HCT116 (cell line): Measurements from ENCODE around the gene ETS1. TPM values are rescaled to one million over a fixed set of nuclear protein-coding genes. Genes with fewer than 3 reads are reported as not detected.
A peak's percentile ranks its signal among the peaks of the same experiment; 100 is the strongest.

Experiments used
- ATAC-seq: fragments of 200-7000 bp; cut with Tn5 transposase; 2 replicates; pipeline ENCODE4 v1.9.1; 2020; ENCODE audit warnings: mild to moderate bottlenecking, moderate library complexity
- BruUV-seq: library from RNA; stranded (reverse); fragments of 400-500 nt; replicated peaks from 2 replicates; lab custom pipeline; 2021; lab: Mats Ljungman, UMichigan
- CTCF ChIA-PET: fragments of 300-600 bp; sonication (Branson Sonifier 250); formaldehyde crosslinking; loops from one replicate; lab custom pipeline; 2021; ENCODE audit warnings: antibody characterized with exemption; lab: Charles Lee
- POLR2A ChIA-PET: fragments of 300-600, 350-600 bp; sonication (Branson Sonifier 250); formaldehyde crosslinking; loops from one replicate; lab custom pipeline; 2021; ENCODE audit warnings: antibody characterized with exemption; lab: Charles Lee
- RAD21 ChIA-PET, 2 experiments: fragments of 300-600 bp; sonication (Branson Sonifier 250); formaldehyde crosslinking; loops; one replicate each; lab custom pipeline; 2023; ENCODE audit warnings: low total read pairs in 2 of 2; ENCODE audit not compliant: uncharacterized antibody in 2 of 2, unreplicated experiment in 2 of 2, low non-redundant PET in 1 of 2; lab: Charles Lee
- DNase-seq: peaks from one replicate; pipeline ENCODE4 v3.0.0-alpha.2; 2010; ENCODE audit warnings: low read depth, low spot score
- H2AFZ ChIP-seq: fragments of 200-600 bp; shearing (Covaris generic), sonication (generic); 2 replicates; pipeline ENCODE4 v1.6.1; 2017; ENCODE audit warnings: low read depth, mixed run types, mixed read lengths, antibody characterized with exemption, low read length; ENCODE audit not compliant: poor library complexity, severe bottlenecking
- H3K27ac ChIP-seq: 2 replicates; pipeline ENCODE4 v1.5.1; 2012; ENCODE audit warnings: low read depth, low read length
- H3K27me3 ChIP-seq: fragments of 200-600 bp; sonication (generic); 2 replicates; pipeline ENCODE4 v1.6.1; 2016; ENCODE audit warnings: mixed run types, low read length, mixed read lengths; ENCODE audit not compliant: insufficient read depth
- H3K36me3 ChIP-seq, 2 experiments: fragments of 200-500 bp in 1 of 2; fragments of 200-600 bp in 1 of 2; sonication (Bioruptor generic) in 1 of 2; sonication (generic) in 1 of 2; 2 replicates each; pipeline versions ENCODE4 v1.5.1 to v1.6.1; 2014 to 2016; ENCODE audit warnings: low read length in 2 of 2, inconsistent platforms in 1 of 2, mixed read lengths in 1 of 2, mixed run types in 1 of 2; ENCODE audit not compliant: insufficient read depth in 2 of 2, control insufficient read depth in 1 of 2
- H3K4me1 ChIP-seq, 2 experiments: fragments of 200-600 bp in 1 of 2; sonication (generic) in 1 of 2; 2 replicates each; pipeline versions ENCODE4 v1.5.1 to v1.6.1; 2012 to 2017; ENCODE audit warnings: low read length in 2 of 2, inconsistent platforms in 1 of 2, mild to moderate bottlenecking in 1 of 2, mixed read lengths in 1 of 2, mixed run types in 1 of 2, moderate library complexity in 1 of 2; ENCODE audit not compliant: insufficient read depth in 2 of 2, control insufficient read depth in 1 of 2
- H3K4me2 ChIP-seq: fragments of 200-600 bp; sonication (generic); 2 replicates; pipeline ENCODE4 v1.6.1; 2017; ENCODE audit warnings: mixed run types, low read length, mixed read lengths
- H3K4me3 ChIP-seq, 2 experiments: fragments of 200-600 bp in 1 of 2; sonication (generic) in 1 of 2; replicated peaks in 1 of 2; 2 replicates each; pipeline ENCODE4 v1.5.1; 2011 to 2016; ENCODE audit warnings: low read length in 2 of 2, control low read depth in 1 of 2, low read depth in 1 of 2, mild to moderate bottlenecking in 1 of 2, mixed read lengths in 1 of 2, mixed run types in 1 of 2
- H3K79me2 ChIP-seq: fragments of 200-600 bp; sonication (generic); 2 replicates; pipeline ENCODE4 v1.6.1; 2017; ENCODE audit warnings: mild to moderate bottlenecking, mixed run types, low read length, moderate library complexity, mixed read lengths; ENCODE audit not compliant: insufficient read depth
- H3K9ac ChIP-seq: fragments of 200-600 bp; sonication (generic); 2 replicates; pipeline ENCODE4 v1.6.1; 2016; ENCODE audit warnings: low read length, mixed read lengths
- H3K9me2 ChIP-seq: fragments of 200-600 bp; sonication (generic), shearing (Covaris generic); 2 replicates; pipeline ENCODE4 v1.6.1; 2017; ENCODE audit warnings: mixed run types, mild to moderate bottlenecking, moderate library complexity; ENCODE audit not compliant: insufficient read depth
- H3K9me3 ChIP-seq, 2 experiments: fragments of 200-500 bp in 1 of 2; fragments of 200-600 bp in 1 of 2; sonication (Bioruptor generic) in 1 of 2; sonication (generic) in 1 of 2; 2 replicates each; pipeline ENCODE4 v1.6.1; 2014 to 2017; ENCODE audit warnings: low read length in 2 of 2, mixed read lengths in 2 of 2, inconsistent platforms in 1 of 2, low read depth in 1 of 2, mild to moderate bottlenecking in 1 of 2, mixed run types in 1 of 2, moderate library complexity in 1 of 2; ENCODE audit not compliant: control insufficient read depth in 1 of 2, insufficient read depth in 1 of 2
- H4K20me1 ChIP-seq: fragments of 200-600 bp; sonication (generic), shearing (Covaris generic); 2 replicates; pipeline ENCODE4 v1.6.1; 2017; ENCODE audit warnings: mixed run types, mild to moderate bottlenecking, moderate library complexity; ENCODE audit not compliant: insufficient read depth
- EGR1 ChIP-seq: IDR thresholded peaks from 2 replicates; pipeline ENCODE4 v1.6.1; 2012; ENCODE audit warnings: low read depth
- ELF1 ChIP-seq: IDR thresholded peaks from 2 replicates; pipeline ENCODE4 v1.6.1; 2012; ENCODE audit warnings: low read depth, borderline replicate concordance
- EZH2 ChIP-seq: fragments of 200-600 bp; sonication (generic); IDR thresholded peaks from 2 replicates; pipeline ENCODE4 v1.6.1; 2017; ENCODE audit warnings: antibody characterized with exemption, mixed run types
- REST ChIP-seq: IDR thresholded peaks from 2 replicates; pipeline ENCODE4 v1.6.1; 2012; ENCODE audit warnings: low read depth
- SIN3A ChIP-seq: IDR thresholded peaks from 2 replicates; pipeline ENCODE4 v1.6.1; 2012; ENCODE audit warnings: low read depth
- ZBTB33 ChIP-seq: IDR thresholded peaks from 2 replicates; pipeline ENCODE4 v1.6.1; 2011; ENCODE audit warnings: mild to moderate bottlenecking, low read length, moderate library complexity; ENCODE audit not compliant: insufficient replicate concordance; ENCODE audit errors: extremely low read depth
- ZFX ChIP-seq: fragments of 450-650 bp; IDR thresholded peaks from 2 replicates; pipeline ENCODE4 v1.6.1; 2017
- intact Hi-C: fragments of 100-400 bp; cut with micrococcal nuclease; formaldehyde crosslinking; loops from 2 replicates; pipeline ENCODE4 v1.10.0; 2022
- total RNA-seq: library from RNA; stranded (reverse); gene quantifications from one replicate; pipeline ENCODE4 v1.2.1, GENCODE V29; 2021; ENCODE audit not compliant: unreplicated experiment

ETS1 gene
- total RNA-seq, 1 experiment from 2014 or later, result 9.2 TPM

GRCh38 chr11:128468111-128468510, 119.2 kb downstream of the ETS1 start:
- Histone ChIP-seq H4K20me1 (no peaks in the 10 kb centered on the region), H3K9me3 (no peaks in the 10 kb centered on the region), H3K27me3 (no peaks in the 10 kb centered on the region), H3K4me3 (peak overlapping the region in 1 of 2 experiments; percentile 26; a peak in 2 of 4 replicates), H2AFZ (no peak overlapping the region), H3K4me2 (peak overlapping the region; percentile 73), H3K27ac (no peak overlapping the region), H3K4me1 (peaks cover 12 to 47% of the 10 kb centered on the region in 2 experiments), H3K9ac (peak overlapping the region; percentile 51), H3K79me2 (no peaks in the 10 kb centered on the region), H3K9me2 (no peaks in the 10 kb centered on the region), H3K36me3 (no peaks in the 10 kb centered on the region)
- DNase-seq, result no peak
- no TSS peak for BruUV-seq
- ChIA-PET RAD21 (no interaction called here), POLR2A (no interaction called here), CTCF (interaction anchor here (1.7 kb wide), 1 partner anchor 162 kb away, joined by 3 read pairs; no protein-coding TSS in a partner anchor)
- TF ChIP-seq ZFX (no peak), ZBTB33 (no peak), SIN3A (no peak), REST (no peak), ELF1 (no peak), EGR1 (no peak), EZH2 (no peak)
- intact Hi-C loops, result no loop called here
- no peak for ATAC-seq
